Measurements from ENCODE around the gene NHEJ1.

Gene NHEJ1

GRCh38 chr2:219045937-219046550 is 114.6 kb downstream of the NHEJ1 start:
- H3F3A ChIP-seq (ENCODE audit: insufficient read depth, low read length), result no peaks in the 10 kb centered on the region
- no peaks in the 10 kb centered on the region for H3K79me2 ChIP-seq (ENCODE audit: insufficient read depth, low read length)
- H3K4me3 ChIP-seq (ENCODE audit: low read depth, low read length, poor library complexity, severe bottlenecking), result no peak overlapping the region
- no peaks in the 10 kb centered on the region for H3K27me3 ChIP-seq (ENCODE audit: insufficient read depth, low read length)
- no peak for TF ChIP-seq CTCF (IDR thresholded peaks at IDR 0.05; ENCODE audit: low read length)
- no peak for TF ChIP-seq EZH2 (IDR thresholded peaks at IDR 0.05; ENCODE audit: borderline replicate concordance, low read length)
- H3K4me1 ChIP-seq (ENCODE audit: insufficient read depth, low read length, severe bottlenecking), result no peaks in the 10 kb centered on the region
- no peak overlapping the region for H2AFZ ChIP-seq (ENCODE audit: low read length)
- no peak overlapping the region for H3K9ac ChIP-seq (ENCODE audit: low read length)
- no peaks in the 10 kb centered on the region for H3K9me2 ChIP-seq (ENCODE audit: low read depth, low read length)
- H3K36me3 ChIP-seq (ENCODE audit: insufficient read depth, low read length), result no peaks in the 10 kb centered on the region
- H3K27ac ChIP-seq (ENCODE audit: low read depth, low read length, poor library complexity, severe bottlenecking), result no peak overlapping the region
- H3K4me2 ChIP-seq (ENCODE audit: low read length), result no peak overlapping the region
- no peaks in the 10 kb centered on the region for H4K20me1 ChIP-seq (ENCODE audit: insufficient read depth, low read length)
- H3K9me3 ChIP-seq (ENCODE audit: low read length), result no peaks in the 10 kb centered on the region

- no peaks in the 10 kb centered on the region; the same call in 1 of the 2 replicates for H3K27me3 ChIP-seq (ENCODE audit: insufficient read depth, low read length)
Observed at GRCh38 chr2:219042750-219043149, 117.9 kb downstream of the NHEJ1 start.

GRCh38 chr2:219042157-219042556 is 118.5 kb downstream of the NHEJ1 start:
- Histone ChIP-seq H3K27me3 (ENCODE audit: insufficient read depth, low read length) (peaks cover 3% of the 10 kb centered on the region; the same call in 1 of the 2 replicates), H3K4me2 (ENCODE audit: low read length) (no peak overlapping the region), H3K9me3 (ENCODE audit: low read length) (no peaks in the 10 kb centered on the region)

More at GRCh38 chr2:219042750-219043149, 117.9 kb downstream of the NHEJ1 start:
- no peak overlapping the region for H3K4me3 ChIP-seq (ENCODE audit: low read depth, low read length, poor library complexity, severe bottlenecking)
- H3F3A ChIP-seq (ENCODE audit: insufficient read depth, low read length), result no peaks in the 10 kb centered on the region
- H4K20me1 ChIP-seq (ENCODE audit: insufficient read depth, low read length), result no peaks in the 10 kb centered on the region
- no peak overlapping the region for H3K4me2 ChIP-seq (ENCODE audit: low read length)
- H3K27ac ChIP-seq (ENCODE audit: low read depth, low read length, poor library complexity, severe bottlenecking), result no peak overlapping the region
- no peak overlapping the region for H2AFZ ChIP-seq (ENCODE audit: low read length)
- TF ChIP-seq CTCF (IDR thresholded peaks at IDR 0.05; ENCODE audit: low read length) (no peak), EZH2 (IDR thresholded peaks at IDR 0.05; ENCODE audit: borderline replicate concordance, low read length) (no peak)
- no peaks in the 10 kb centered on the region for H3K36me3 ChIP-seq (ENCODE audit: insufficient read depth, low read length)
- no peaks in the 10 kb centered on the region for H3K79me2 ChIP-seq (ENCODE audit: insufficient read depth, low read length)
- H3K4me1 ChIP-seq (ENCODE audit: insufficient read depth, low read length, severe bottlenecking), result no peaks in the 10 kb centered on the region
- no peaks in the 10 kb centered on the region for H3K9me2 ChIP-seq (ENCODE audit: low read depth, low read length)
- H3K9me3 ChIP-seq (ENCODE audit: low read length), result no peaks in the 10 kb centered on the region
- H3K9ac ChIP-seq (ENCODE audit: low read length), result no peak overlapping the region

More at GRCh38 chr2:219042157-219042556, 118.5 kb downstream of the NHEJ1 start:
- H3K4me1 ChIP-seq (ENCODE audit: insufficient read depth, low read length, severe bottlenecking), result no peaks in the 10 kb centered on the region
- no peak overlapping the region for H3K4me3 ChIP-seq (ENCODE audit: low read depth, low read length, poor library complexity, severe bottlenecking)
- no peaks in the 10 kb centered on the region for H3K9me2 ChIP-seq (ENCODE audit: low read depth, low read length)
- no peak overlapping the region for H2AFZ ChIP-seq (ENCODE audit: low read length)
- H3K79me2 ChIP-seq (ENCODE audit: insufficient read depth, low read length), result no peaks in the 10 kb centered on the region
- no peak overlapping the region for H3K9ac ChIP-seq (ENCODE audit: low read length)
- H4K20me1 ChIP-seq (ENCODE audit: insufficient read depth, low read length), result no peaks in the 10 kb centered on the region
- no peak overlapping the region for H3K27ac ChIP-seq (ENCODE audit: low read depth, low read length, poor library complexity, severe bottlenecking)
- TF ChIP-seq EZH2 (IDR thresholded peaks at IDR 0.05; ENCODE audit: borderline replicate concordance, low read length), result no peak
- no peak for TF ChIP-seq CTCF (IDR thresholded peaks at IDR 0.05; ENCODE audit: low read length)
- no peaks in the 10 kb centered on the region for H3K36me3 ChIP-seq (ENCODE audit: insufficient read depth, low read length)
- no peaks in the 10 kb centered on the region for H3F3A ChIP-seq (ENCODE audit: insufficient read depth, low read length)

All from OCI-LY1 (cell line).